DMS 273 treated with DMSO at 0.1 percent for 48 hours (cell line): ENCODE results near the gene RNU5D-1.

Source experiments
- DNase-seq: peaks from one replicate; lab custom pipeline; 2025; lab: John Stamatoyannopoulos, UW

The RNU5D-1 gene

GRCh38 chr1:44733365-44733764, 2.4 kb upstream of the RNU5D-1 start:
- DNase-seq: no peak

- DNase-seq: no peak
Observed at GRCh38 chr1:44724955-44725698, 5.8 kb downstream of the RNU5D-1 start.

GRCh38 chr1:44724296-44724954, 6.5 kb downstream of the RNU5D-1 start:
- no peak for DNase-seq

- DNase-seq: no peak
Observed at GRCh38 chr1:44723496-44724295, 7.3 kb downstream of the RNU5D-1 start.

GRCh38 chr1:44723064-44723463, 7.9 kb downstream of the RNU5D-1 start:
- DNase-seq: peak; percentile 39

GRCh38 chr1:44721485-44722361, 9.2 kb downstream of the RNU5D-1 start:
- DNase-seq: peak; percentile 99

GRCh38 chr1:44720281-44720680, 10.7 kb downstream of the RNU5D-1 start:
- DNase-seq: no peak

- no peak for DNase-seq
Observed at GRCh38 chr1:44719318-44719717, 11.7 kb downstream of the RNU5D-1 start.

- DNase-seq: no peak
Observed at GRCh38 chr1:44718091-44718490, 12.9 kb downstream of the RNU5D-1 start.

- no peak for DNase-seq
Observed at GRCh38 chr1:44717653-44718052, 13.3 kb downstream of the RNU5D-1 start.

- no peak for DNase-seq
Observed at GRCh38 chr1:44717156-44717555, 13.8 kb downstream of the RNU5D-1 start.

- DNase-seq: peak; percentile 50
Observed at GRCh38 chr1:44714944-44715571, 15.9 kb downstream of the RNU5D-1 start.

GRCh38 chr1:44714532-44714931, 16.4 kb downstream of the RNU5D-1 start:
- no peak for DNase-seq

GRCh38 chr1:44713321-44713781, 17.6 kb downstream of the RNU5D-1 start:
- no peak for DNase-seq

GRCh38 chr1:44707959-44708831, 22.8 kb downstream of the RNU5D-1 start:
- DNase-seq: no peak

GRCh38 chr1:44707112-44707881, 23.7 kb downstream of the RNU5D-1 start:
- DNase-seq: no peak

- no peak for DNase-seq
Observed at GRCh38 chr1:44705938-44706337, 25.0 kb downstream of the RNU5D-1 start.

- DNase-seq: no peak
Observed at GRCh38 chr1:44705470-44705869, 25.5 kb downstream of the RNU5D-1 start.

GRCh38 chr1:44701141-44701573, 29.8 kb downstream of the RNU5D-1 start:
- no peak for DNase-seq
